ENCODE results near the gene REG3G.

The REG3G gene
- 0 to 1.2 (median 0) reads per million in 17 experiments for total RNA-seq

GRCh38 chr2:79025421-79025820 is at the start of gene REG3G:
Gene REG3G (plus strand): TSS chr2:79025702. CDS start chr2:79026094, 392 bp downstream.
- DNase-seq: no peak

GRCh38 chr2:78977661-78978145 is 47.8 kb upstream of the REG3G start:
- DNase-seq: peak; percentile 43 to 83 (median 68)

GRCh38 chr2:78978340-78978739 is 47.2 kb upstream of the REG3G start:
- no peak for DNase-seq

- peak; percentile 42 to 73 (median 61) for DNase-seq
Measured at GRCh38 chr2:78979380-78980151, 45.9 kb upstream of the REG3G start.

- no peak for DNase-seq
Measured at GRCh38 chr2:78980152-78980465, 45.4 kb upstream of the REG3G start.

DNA sequence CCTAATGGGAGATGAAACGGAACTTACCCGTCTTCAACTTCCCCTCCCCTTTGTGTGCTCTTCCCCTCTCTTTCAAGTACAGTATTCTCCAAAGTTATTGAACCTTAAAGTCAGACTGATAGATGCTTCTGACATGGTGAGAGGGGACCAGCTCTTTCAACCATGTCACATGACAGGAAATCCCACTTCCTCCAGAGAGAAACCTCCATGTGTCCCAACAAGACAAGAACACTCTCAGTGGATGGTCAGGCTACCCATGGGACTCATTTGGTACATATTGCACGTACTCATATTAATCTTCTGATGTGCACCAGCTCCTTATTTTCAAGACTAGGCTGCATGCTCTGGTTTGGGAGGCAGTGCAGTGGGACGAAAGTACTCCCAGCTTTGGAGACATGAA is 44.6 kb upstream of the REG3G start:
- DNase-seq: no peak

DNA sequence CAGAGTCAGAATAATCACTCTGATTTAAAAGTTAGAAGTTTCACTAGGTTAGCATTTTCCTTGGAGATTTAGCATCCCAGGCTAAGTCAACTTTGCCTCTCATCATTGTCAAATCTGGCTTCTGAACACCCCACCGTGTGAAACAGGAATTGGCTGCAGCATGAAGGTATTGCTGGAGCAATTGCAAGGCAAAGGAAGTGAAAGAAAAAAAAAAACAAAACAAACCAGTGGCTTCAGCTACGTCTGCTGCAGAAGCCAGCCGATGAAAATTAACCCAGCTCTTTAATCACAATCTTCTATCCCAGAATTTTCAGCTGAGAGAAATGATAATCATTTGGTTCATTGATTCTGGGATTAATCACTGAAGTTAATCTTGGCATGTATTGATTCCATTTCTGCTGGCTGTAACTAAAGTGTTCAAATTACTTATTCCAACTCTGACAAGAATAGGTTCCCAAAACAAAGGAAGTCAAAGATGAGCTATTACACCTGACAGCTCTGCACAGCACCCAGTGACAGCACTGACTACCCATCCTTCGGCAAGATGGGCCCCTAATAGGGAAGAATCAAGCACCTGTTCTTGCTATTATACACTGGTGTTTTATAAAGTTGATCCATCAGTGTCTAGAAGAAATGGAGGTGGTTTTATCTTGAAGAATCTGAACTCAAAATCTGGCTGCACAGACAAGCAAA is 42.7 kb upstream of the REG3G start:
- no peak for DNase-seq

- DNase-seq: no peak
Measured at GRCh38 chr2:78984386-78984785, 41.1 kb upstream of the REG3G start.

GRCh38 chr2:78985558-78985957 is 39.9 kb upstream of the REG3G start:
- DNase-seq: peak in 2 of 4 experiments; percentile 3 to 42

GRCh38 chr2:78989051-78989450 is 36.5 kb upstream of the REG3G start:
- DNase-seq: no peak

- DNase-seq: peak in 2 of 4 experiments; percentile 6 to 8
Measured at GRCh38 chr2:78992451-78992806, 33.1 kb upstream of the REG3G start.

- no peak for DNase-seq
Measured at GRCh38 chr2:78992807-78993517, 32.5 kb upstream of the REG3G start.

DNA sequence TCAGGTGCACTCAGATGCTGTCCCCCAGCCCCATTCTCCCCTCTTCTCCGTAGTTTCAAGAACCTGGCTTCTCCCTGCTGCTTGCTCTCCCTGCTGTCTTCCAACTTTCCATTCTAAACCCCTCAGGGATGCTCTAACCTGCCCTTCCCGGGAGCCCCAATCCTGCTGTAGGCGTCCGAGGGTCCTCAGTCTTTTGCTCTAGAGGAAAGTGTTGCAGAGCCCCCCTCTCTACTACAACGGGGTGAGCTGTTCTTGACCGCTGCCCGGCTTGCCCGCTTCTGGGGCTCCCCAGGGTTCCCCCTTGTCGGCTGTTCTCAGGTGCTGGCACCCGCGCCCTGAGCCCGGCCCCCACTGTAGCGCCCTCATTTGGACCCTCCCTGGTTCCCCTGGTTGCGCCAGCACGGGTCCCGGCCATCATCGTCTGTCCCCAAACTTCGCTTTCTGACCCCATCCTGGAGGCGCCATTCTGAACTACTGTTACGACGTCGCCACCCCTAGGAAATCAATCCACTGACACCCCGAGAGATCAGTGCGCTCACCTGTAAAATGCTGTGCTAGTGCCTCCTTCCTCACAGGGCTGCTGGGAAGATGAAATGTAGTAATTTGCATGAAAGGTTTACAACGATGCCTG is 31.9 kb upstream of the REG3G start:
- no peak for DNase-seq

GRCh38 chr2:78994789-78995188 is 30.7 kb upstream of the REG3G start:
- DNase-seq: no peak

- DNase-seq: peak in 3 of 4 experiments; percentile 9 to 57 (median 43)
Measured at GRCh38 chr2:78999406-78999805, 26.1 kb upstream of the REG3G start.

DNA sequence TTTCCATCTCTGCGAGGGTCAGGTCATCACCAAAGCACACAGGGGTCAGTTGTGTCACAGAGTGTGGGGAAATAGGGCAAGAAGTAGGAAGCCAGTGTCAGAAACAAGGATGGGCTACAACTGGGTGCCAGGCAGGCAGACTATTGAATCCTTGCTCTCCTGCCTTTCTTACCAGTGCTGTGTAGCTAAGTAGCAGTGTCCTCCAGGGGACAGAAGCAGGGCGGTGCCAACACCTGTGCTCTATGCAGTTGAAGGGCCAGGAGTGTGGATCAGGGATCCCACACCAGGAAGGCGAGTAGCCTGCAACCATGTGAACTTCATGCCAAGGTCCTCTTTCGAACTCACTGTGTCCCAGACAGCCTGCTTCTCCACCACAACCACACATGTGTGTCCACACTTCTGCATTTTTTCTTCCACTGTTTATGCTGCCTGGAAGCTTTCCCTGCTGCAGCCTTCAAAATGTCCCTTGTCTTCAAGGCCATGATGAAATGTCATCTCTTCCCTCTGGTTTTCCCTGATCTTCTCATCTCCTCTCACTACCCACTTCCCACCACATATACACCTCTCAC is 25.4 kb upstream of the REG3G start:
- peak in 3 of 4 experiments; percentile 4 to 26 (median 10) for DNase-seq

DNA sequence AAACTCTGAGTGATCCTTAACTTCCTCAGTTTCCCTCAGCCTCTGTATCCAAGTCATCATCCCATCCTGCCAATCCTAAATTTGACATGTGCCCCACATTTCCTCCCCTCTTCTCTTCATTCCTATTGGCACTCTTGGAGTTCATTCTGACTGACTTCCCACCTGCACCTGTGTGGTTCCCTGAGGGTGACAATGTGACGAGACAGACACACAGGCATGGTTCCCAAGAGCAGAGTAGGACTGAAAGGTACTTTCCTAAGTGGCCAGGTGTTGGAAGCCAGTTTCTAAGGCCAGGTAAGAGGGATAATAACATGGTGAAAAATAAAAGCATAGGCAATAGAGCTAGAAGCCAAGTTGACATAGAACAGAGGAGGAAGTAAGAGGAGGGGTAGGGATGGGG is 24.2 kb upstream of the REG3G start:
- no peak for DNase-seq

DNA sequence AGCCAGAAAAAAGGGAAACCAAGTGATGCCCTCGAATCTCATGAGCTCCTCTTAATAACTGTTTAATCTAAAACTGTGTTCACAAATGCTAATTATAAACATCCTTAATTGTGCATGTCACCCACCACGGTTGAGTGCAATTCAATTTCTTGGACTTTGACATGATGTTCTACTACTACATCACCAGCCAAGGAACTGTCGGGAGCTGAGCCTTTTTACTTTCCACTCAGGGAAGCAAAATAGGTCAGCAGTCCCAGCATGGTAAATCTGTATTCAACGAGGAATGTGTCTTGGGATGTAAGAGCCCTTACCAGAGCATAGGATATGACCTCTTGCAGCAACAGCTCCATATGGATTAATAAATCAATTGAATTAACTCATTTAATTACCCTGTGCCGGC is 20.8 kb upstream of the REG3G start:
- DNase-seq: no peak

- no peak for DNase-seq
Measured at GRCh38 chr2:79005216-79005615, 20.3 kb upstream of the REG3G start.

GRCh38 chr2:79009388-79009787 is 16.1 kb upstream of the REG3G start:
- no peak for DNase-seq

- no peak for DNase-seq
Measured at GRCh38 chr2:79011496-79011895, 14.0 kb upstream of the REG3G start.

DNA sequence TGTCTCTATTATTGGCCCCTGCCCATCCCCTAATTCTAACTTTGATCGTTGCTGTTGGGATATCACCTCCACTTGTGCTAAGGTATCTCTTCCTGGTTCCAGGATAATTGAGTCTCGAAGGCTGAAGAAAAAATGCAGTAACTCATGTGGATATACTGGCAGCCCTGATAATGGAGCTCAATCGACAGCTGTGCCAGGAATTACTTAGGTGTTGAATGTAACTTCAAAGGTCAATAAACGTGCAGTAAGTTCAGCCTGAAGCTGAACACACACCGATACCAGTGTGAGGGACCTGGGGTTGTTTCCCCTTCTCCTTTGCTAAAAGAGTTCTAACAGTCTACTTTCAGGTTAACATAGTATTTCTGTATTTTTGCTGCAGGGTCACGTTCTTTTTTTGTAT is 11.9 kb upstream of the REG3G start:
- DNase-seq: no peak

GRCh38 chr2:79016342-79016741 is 9.2 kb upstream of the REG3G start:
- DNase-seq: no peak

Data from suppressor macrophage (primary cell).